Measurements from ENCODE around the gene PPP2R2C. TPM values are rescaled to one million over a fixed set of nuclear protein-coding genes. Genes with fewer than 3 reads are reported as not detected.

The PPP2R2C gene
- total and polyA plus RNA-seq, 2 experiments from 2014 or later: 1.3 to 9.2 TPM

DNA sequence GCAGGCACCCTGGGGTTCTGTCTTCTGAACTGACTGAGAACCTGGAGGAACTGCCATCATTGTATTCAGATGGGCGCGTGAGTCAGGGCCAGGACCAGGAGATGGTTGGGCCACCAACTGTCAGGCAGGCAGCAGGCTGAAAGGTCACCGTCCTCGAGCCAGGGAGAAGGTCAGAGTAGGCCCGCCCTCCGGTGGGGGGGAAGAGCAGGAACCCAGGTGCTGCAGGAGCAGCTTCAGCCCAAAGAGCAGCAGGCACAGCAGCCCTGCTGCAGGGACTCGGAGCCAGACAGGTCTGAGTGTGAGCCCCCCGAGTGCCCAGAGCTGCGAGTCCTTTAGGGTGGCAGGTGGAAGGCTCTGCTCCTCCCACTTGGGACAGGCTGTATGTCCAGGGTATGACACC is 176.4 kb downstream of the PPP2R2C start:
- Histone ChIP-seq H3K27me3 (ENCODE audit: insufficient read depth) (no peaks in the 10 kb centered on the region), H3K4me2 (no peak overlapping the region), H3F3A (replicated peaks; ENCODE audit: low read depth) (no peaks in the 10 kb centered on the region), H3K4me1 (ENCODE audit: insufficient read depth) (no peaks in the 10 kb centered on the region), H4K20me1 (replicated peaks; ENCODE audit: insufficient read depth) (no peaks in the 10 kb centered on the region), H3K36me3 (ENCODE audit: insufficient read depth) (no peaks in the 10 kb centered on the region), H2AFZ (no peak overlapping the region), H3K79me2 (replicated peaks; ENCODE audit: insufficient read depth) (no peaks in the 10 kb centered on the region; the same call in 1 of the 2 replicates), H3K9me2 (ENCODE audit: insufficient read depth) (no peaks in the 10 kb centered on the region), H3K27ac (ENCODE audit: low read depth) (no peak overlapping the region), H3K4me3 (no peak overlapping the region)
- Mint-ChIP-seq H3K9me3 (no peaks in the 10 kb centered on the region), H3K27ac (no peak overlapping the region), H3K36me3 (ENCODE audit: low read depth) (peaks cover 26% of the 10 kb centered on the region), H3K4me3 (no peak overlapping the region), H3K27me3 (ENCODE audit: insufficient read depth, low read depth, poor library complexity) (peaks cover 7% of the 10 kb centered on the region), H3K4me1 (no peaks in the 10 kb centered on the region)
- TF ChIP-seq EZH2phosphoT487 (IDR thresholded peaks at IDR 0.05; ENCODE audit: unreplicated experiment) (no peak), POLR2AphosphoS5 (IDR thresholded peaks at IDR 0.05; ENCODE audit: low read depth) (no peak), EZH2 (IDR thresholded peaks at IDR 0.05; ENCODE audit: low read depth, unreplicated experiment) (no peak), ZNF331 (CRISPR knock-in tag; IDR thresholded peaks at IDR 0.05; ENCODE audit: low read depth) (no peak), JUNB (IDR thresholded peaks at IDR 0.05; ENCODE audit: unreplicated experiment) (no peak), STAT1 (IDR thresholded peaks at IDR 0.05; ENCODE audit: unreplicated experiment) (no peak), NANOG (IDR thresholded peaks at IDR 0.05; ENCODE audit: borderline replicate concordance) (no peak), ZNF114 (CRISPR knock-in tag; IDR thresholded peaks at IDR 0.05) (no peak), CREB1 (CRISPR knock-in tag; IDR thresholded peaks at IDR 0.05; ENCODE audit: low read depth) (no peak)
- TF ChIP-seq, protein P1, sequence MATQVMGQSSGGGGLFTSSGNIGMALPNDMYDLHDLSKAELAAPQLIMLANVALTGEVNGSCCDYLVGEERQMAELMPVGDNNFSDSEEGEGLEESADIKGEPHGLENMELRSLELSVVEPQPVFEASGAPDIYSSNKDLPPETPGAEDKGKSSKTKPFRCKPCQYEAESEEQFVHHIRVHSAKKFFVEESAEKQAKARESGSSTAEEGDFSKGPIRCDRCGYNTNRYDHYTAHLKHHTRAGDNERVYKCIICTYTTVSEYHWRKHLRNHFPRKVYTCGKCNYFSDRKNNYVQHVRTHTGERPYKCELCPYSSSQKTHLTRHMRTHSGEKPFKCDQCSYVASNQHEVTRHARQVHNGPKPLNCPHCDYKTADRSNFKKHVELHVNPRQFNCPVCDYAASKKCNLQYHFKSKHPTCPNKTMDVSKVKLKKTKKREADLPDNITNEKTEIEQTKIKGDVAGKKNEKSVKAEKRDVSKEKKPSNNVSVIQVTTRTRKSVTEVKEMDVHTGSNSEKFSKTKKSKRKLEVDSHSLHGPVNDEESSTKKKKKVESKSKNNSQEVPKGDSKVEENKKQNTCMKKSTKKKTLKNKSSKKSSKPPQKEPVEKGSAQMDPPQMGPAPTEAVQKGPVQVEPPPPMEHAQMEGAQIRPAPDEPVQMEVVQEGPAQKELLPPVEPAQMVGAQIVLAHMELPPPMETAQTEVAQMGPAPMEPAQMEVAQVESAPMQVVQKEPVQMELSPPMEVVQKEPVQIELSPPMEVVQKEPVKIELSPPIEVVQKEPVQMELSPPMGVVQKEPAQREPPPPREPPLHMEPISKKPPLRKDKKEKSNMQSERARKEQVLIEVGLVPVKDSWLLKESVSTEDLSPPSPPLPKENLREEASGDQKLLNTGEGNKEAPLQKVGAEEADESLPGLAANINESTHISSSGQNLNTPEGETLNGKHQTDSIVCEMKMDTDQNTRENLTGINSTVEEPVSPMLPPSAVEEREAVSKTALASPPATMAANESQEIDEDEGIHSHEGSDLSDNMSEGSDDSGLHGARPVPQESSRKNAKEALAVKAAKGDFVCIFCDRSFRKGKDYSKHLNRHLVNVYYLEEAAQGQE (IDR thresholded peaks at IDR 0.05; ENCODE audit: unreplicated experiment): no peak
- TF ChIP-seq, protein P2, sequence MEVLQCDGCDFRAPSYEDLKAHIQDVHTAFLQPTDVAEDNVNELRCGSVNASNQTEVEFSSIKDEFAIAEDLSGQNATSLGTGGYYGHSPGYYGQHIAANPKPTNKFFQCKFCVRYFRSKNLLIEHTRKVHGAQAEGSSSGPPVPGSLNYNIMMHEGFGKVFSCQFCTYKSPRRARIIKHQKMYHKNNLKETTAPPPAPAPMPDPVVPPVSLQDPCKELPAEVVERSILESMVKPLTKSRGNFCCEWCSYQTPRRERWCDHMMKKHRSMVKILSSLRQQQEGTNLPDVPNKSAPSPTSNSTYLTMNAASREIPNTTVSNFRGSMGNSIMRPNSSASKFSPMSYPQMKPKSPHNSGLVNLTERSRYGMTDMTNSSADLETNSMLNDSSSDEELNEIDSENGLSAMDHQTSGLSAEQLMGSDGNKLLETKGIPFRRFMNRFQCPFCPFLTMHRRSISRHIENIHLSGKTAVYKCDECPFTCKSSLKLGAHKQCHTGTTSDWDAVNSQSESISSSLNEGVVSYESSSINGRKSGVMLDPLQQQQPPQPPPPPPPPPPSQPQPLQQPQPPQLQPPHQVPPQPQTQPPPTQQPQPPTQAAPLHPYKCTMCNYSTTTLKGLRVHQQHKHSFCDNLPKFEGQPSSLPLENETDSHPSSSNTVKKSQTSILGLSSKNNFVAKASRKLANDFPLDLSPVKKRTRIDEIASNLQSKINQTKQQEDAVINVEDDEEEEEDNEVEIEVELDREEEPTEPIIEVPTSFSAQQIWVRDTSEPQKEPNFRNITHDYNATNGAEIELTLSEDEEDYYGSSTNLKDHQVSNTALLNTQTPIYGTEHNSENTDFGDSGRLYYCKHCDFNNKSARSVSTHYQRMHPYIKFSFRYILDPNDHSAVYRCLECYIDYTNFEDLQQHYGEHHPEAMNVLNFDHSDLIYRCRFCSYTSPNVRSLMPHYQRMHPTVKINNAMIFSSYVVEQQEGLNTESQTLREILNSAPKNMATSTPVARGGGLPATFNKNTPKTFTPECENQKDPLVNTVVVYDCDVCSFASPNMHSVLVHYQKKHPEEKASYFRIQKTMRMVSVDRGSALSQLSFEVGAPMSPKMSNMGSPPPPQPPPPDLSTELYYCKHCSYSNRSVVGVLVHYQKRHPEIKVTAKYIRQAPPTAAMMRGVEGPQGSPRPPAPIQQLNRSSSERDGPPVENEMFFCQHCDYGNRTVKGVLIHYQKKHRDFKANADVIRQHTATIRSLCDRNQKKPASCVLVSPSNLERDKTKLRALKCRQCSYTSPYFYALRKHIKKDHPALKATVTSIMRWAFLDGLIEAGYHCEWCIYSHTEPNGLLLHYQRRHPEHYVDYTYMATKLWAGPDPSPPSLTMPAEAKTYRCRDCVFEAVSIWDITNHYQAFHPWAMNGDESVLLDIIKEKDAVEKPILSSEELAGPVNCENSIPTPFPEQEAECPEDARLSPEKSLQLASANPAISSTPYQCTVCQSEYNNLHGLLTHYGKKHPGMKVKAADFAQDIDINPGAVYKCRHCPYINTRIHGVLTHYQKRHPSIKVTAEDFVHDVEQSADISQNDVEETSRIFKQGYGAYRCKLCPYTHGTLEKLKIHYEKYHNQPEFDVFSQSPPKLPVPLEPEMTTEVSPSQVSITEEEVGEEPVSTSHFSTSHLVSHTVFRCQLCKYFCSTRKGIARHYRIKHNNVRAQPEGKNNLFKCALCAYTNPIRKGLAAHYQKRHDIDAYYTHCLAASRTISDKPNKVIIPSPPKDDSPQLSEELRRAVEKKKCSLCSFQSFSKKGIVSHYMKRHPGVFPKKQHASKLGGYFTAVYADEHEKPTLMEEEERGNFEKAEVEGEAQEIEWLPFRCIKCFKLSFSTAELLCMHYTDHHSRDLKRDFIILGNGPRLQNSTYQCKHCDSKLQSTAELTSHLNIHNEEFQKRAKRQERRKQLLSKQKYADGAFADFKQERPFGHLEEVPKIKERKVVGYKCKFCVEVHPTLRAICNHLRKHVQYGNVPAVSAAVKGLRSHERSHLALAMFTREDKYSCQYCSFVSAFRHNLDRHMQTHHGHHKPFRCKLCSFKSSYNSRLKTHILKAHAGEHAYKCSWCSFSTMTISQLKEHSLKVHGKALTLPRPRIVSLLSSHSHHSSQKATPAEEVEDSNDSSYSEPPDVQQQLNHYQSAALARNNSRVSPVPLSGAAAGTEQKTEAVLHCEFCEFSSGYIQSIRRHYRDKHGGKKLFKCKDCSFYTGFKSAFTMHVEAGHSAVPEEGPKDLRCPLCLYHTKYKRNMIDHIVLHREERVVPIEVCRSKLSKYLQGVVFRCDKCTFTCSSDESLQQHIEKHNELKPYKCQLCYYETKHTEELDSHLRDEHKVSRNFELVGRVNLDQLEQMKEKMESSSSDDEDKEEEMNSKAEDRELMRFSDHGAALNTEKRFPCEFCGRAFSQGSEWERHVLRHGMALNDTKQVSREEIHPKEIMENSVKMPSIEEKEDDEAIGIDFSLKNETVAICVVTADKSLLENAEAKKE (CRISPR knock-in tag; IDR thresholded peaks at IDR 0.05): no peak
- TF ChIP-seq, protein P3, sequence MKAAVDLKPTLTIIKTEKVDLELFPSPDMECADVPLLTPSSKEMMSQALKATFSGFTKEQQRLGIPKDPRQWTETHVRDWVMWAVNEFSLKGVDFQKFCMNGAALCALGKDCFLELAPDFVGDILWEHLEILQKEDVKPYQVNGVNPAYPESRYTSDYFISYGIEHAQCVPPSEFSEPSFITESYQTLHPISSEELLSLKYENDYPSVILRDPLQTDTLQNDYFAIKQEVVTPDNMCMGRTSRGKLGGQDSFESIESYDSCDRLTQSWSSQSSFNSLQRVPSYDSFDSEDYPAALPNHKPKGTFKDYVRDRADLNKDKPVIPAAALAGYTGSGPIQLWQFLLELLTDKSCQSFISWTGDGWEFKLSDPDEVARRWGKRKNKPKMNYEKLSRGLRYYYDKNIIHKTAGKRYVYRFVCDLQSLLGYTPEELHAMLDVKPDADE (IDR thresholded peaks at IDR 0.05): no peak
- TF ChIP-seq, protein P4, sequence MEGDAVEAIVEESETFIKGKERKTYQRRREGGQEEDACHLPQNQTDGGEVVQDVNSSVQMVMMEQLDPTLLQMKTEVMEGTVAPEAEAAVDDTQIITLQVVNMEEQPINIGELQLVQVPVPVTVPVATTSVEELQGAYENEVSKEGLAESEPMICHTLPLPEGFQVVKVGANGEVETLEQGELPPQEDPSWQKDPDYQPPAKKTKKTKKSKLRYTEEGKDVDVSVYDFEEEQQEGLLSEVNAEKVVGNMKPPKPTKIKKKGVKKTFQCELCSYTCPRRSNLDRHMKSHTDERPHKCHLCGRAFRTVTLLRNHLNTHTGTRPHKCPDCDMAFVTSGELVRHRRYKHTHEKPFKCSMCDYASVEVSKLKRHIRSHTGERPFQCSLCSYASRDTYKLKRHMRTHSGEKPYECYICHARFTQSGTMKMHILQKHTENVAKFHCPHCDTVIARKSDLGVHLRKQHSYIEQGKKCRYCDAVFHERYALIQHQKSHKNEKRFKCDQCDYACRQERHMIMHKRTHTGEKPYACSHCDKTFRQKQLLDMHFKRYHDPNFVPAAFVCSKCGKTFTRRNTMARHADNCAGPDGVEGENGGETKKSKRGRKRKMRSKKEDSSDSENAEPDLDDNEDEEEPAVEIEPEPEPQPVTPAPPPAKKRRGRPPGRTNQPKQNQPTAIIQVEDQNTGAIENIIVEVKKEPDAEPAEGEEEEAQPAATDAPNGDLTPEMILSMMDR (conservative IDR thresholded peaks at IDR 0.05; ENCODE audit: low read depth in 2 of 2): no peak
- DNase-seq (ENCODE audit: low spot score) (no peak), ATAC-seq (no peak)

Data from GM23338 (cell line).